GM19193 (cell line): Measurements from ENCODE around the gene NPAS1.

ENCODE experiments used
- POLR2A ChIP-seq: IDR thresholded peaks from 4 replicates; pipeline ENCODE4 v1.6.1; 2011; ENCODE audit not compliant: insufficient read depth, insufficient read length; ENCODE audit errors: extremely low read depth

Gene NPAS1

DNA sequence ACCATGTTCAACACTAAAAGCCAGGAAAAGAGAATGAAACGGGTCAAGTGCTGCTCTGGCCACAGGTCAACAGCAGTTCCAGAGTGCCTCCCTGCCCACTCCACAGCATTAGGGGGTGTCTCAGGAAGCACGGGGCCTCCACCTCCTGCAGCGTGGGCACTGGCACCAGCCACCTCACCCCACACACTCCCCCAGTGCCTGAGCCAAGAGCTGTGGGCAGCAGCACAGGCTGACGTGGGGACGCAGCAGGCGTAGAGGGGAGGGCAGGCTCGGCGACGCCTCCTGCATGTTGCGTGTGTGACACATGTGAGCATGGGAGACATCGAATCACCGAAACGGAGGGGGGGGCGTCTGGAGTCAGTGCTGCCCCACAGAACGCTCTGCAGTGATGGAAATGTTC lies 50.2 kb downstream of the NPAS1 start:
- no peak for TF ChIP-seq POLR2A

DNA sequence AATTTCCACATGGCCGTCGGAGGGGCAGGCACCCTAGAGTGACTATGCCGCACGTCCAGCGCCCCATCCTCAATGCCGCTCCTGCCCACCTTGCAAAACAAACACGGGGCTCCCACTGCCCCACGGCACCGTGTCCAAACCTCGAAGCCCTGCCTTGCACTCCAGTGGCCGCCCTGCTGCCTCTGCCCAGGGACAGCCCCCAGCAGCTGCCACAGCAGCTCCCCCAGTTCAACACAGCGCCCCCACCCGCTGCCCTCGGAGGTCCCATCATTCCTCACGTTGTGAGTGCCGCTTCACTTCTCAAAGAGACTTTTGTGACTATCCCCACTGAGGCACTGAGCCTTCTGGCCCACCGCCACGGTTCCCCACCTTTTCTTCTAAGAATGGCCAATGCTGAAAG lies 51.1 kb downstream of the NPAS1 start:
- TF ChIP-seq POLR2A = no peak

DNA sequence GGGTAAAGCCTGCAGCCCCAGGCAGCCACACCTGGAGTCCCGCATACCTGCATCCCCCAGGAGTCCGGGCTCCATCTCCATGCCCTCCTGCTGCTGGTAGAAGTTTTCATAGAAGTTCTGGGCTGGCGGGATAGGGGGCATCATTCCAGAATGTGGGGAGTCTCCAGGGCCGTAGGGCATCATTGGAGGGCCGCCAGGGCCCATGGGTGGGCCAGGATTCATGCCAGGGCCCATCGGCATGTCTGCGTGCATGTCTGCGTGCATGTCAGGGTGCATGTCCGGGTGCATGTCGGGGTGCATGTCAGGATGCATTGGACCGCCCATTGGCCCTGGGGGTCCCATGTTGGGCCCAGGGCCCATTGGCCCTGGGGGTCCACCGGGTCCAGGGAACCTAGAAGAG lies 52.1 kb downstream of the NPAS1 start:
- no peak for TF ChIP-seq POLR2A

DNA sequence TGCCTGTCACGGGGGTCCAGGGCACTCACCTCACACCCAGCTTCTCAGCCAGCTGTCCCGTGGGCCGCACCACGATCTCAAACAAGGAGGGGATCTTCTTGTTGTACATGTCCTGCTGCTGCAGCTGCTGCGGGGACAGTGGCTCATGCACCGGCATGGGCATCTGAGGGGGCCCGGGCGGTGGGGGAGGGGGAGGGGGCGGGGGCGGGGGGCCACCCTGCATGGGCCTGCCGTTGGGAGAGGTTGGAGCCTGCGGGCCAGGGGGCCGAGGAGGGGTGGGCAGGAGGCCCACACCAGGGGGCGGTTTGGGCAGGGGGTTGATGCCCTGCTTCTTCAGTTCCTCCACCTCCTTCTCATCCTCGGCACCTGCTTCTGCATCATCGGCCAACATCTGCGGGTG lies 52.7 kb downstream of the NPAS1 start:
- TF ChIP-seq POLR2A = no peak

DNA sequence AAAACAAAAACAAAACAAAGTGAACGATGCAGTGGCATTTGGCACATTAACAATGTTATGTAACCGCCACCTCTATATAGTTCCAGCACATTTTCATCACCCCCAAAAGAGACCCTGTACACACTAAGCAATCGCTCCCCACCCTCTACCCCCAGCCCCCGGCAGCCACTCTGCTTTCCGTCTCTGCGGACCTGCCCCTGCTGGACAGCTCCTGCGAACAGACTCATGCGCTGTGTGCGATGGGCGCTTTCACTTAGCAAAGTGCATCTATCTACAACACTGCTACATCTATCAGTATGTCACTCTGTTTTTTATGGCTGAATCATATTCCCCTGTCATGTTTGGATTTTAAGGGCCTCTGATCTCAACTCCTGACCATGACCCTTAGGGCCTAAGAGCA lies 53.9 kb downstream of the NPAS1 start:
- TF ChIP-seq POLR2A = no peak

DNA sequence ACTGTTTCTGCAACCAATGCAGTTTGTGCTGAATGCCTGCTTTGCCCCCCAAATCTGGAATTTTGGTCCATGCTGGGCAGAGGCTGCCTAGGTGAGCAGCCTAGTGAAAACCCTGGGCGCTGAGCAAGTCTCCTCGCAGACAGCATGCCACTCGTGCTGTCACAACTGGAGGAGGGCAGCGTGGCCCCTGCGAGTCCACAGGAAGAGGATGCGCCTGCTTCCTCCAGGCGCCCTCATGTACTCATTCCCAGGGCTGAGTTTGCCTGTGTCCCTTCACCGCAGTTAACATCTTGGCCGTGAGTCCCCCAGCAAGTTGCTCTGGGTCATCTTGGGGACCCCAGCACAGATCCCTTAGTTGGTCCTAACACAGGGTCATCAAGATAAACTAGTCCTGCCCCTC lies 55.0 kb downstream of the NPAS1 start:
- TF ChIP-seq POLR2A = no peak

DNA sequence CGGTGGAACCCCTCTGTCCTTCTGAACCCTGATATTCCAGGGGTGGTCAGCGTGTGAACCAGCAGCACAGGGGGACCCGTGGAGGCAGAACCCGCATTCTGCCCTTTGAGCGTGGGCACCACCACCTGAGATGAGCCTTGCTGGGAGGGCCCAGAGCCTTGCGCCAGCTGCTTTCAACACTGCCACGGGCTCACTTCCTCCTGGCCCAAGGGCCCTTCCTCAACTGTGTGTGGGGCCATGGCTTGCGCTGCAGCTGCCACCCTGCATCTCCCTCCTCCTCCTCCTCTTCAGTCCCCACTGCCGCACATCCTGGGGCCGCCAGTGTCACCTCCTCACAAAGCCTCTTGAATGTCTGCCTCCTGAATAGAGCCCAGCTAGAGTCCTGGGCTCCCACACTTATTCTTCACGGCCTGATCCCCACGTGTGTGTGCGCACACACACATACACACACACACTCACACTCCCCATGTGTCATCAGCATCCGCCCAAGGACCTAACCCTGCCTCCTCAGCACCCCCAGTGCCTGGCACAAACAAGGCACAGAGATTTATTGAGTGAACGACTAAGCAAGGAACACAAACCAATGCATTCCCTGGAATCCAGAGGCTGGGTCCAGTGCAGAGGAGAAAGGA lies 55.7 kb downstream of the NPAS1 start:
- TF ChIP-seq POLR2A = no peak

DNA sequence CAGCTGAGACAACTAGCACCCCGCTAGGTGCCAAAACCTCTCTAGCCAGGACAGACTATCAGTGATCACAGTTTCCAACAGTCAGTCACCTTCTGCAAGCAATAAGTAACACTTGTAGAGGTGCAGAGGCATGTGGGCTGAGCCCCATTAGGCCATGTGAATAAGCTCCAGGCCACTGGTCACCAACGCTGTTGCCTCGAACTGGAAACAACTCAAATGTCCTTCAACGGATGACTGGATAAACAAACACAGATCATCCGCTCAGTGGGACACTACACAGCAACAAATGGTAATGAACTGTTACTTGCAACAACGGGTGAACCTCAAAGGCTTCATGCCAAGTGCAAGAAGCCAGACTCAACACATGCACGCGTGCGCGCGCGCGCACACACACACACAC lies 56.3 kb downstream of the NPAS1 start:
- TF ChIP-seq POLR2A = no peak

DNA sequence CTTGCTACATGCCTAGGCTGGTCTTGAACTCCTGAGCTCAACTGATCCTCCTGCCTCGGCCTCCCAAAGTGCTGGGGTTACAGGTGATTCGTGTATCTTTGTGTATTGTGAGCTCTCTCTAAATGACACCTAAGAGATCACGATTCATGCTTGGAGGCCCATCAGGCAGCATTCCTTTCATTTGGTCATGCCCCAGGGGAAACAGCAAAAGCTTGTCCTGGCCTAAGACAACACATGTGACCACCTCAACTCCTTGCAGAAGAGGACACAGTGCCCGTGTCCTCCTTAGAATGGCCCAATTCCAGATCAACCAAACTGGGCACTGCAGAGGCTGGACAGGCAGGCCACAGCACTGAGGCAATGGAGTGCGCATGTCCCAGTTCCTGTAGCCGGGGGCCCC lies 61.5 kb downstream of the NPAS1 start:
- no peak for TF ChIP-seq POLR2A

DNA sequence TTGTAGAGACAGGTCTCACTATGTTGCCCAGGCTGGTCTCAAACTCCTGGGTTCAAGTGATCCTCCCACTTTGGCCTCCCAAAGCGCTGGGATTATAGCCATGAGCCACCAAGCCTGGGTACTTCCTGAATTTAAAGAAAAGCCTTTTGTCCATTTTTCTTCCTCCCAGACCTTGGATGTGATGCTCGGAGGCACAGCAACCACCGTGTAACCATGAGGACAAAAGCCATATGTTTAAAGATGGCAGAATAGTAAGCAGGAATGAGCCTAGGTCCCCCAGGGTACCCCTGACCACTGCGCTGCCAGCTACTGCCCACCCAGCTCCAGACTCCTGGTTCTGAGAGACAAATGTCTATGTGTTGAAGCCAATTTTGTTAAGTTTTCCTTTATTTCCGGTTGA lies 62.9 kb downstream of the NPAS1 start:
- no peak for TF ChIP-seq POLR2A

DNA sequence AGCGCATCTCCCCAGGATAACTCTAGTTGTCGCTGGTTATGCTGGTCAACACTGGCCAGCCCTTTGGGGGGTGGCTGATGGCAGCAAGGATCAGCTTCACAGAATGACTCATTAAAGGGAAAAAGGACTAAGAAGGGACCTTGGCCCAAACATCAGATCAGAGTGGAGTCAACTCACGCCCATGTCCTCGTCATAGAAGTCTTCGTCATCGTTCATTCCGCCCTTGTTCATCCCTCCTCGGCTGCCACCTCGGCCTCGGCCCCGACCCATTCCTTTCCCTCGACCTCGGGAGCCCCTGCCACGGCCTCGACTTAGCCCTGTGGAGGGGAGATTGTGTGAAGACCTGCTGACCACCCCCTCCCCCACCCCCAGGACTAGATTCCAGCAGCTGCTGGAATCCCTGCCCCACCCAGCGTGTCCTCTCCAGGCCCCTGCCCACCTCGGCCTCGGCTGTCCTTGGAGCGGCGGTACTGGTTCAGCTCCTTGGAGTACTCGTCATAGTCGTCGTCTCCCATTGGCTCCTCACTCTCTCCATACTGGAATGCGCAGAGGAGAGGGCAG lies 65.3 kb downstream of the NPAS1 start:
- TF ChIP-seq POLR2A = no peak

DNA sequence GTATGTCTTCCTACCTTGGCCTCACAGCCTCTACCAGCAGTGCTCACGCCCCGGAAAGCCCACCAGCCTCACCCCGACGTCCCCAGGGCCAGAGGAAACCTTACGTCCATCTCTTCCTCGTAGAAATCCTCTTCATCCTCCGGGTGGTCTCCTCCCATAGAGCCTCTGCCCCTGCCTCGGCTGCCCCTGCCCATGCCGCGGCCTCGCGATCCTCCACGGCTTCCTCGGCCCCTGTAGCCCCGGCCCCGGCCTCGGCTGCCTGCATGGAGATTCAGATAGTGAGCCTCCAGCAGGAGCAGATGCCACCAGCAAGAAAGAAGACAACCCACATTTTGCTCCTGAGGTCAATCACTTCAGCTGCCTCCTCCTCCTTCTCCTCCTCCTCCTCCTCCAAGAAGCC lies 66.6 kb downstream of the NPAS1 start:
- TF ChIP-seq POLR2A = no peak

DNA sequence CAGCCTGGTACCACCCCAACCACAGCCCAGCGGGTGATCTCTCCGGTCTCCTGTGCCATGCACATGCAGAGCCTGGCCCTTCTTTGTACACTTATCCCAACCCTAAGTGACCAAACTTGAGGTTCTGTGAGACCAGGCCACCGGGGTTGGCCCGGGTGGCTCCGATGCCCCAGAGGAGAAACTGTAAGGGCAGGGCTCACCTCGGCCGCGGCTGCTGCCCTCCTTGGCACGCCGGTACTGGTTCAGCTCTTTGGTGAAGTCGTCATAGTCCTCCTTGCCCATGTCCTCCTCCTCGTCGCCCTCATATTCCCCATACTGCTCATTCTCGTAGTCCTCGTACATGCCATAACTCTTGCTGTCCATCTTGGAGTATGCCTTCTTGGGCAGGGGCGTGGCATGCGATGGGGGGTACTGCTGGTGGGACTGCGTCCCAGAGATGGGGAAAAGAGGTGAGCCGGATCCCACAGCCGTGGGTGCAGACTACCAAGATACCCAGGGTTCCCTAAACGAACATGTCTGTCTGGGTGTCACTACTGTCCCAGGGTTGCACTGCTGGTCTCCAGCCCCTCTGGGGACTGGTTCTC lies 70.2 kb downstream of the NPAS1 start:
- no peak for TF ChIP-seq POLR2A

DNA sequence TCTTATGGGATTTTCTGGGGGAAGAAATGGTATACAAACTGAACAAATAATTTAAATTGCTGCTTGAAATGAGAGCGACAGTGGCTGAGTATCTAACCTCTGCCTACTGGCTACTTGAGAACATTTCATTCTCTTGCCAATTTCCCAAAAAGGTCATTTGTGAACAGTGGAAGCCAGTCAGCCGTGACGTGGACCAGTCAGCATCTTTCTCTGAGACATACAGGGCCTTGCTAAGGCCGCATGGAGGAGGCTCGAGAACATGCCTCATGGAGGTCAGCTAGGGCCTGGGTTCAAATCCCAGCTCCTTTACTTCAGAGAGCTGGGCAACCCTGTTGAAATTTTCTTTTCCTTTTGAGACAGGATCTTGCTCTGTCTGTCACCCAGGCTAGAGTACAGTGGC lies 73.6 kb downstream of the NPAS1 start:
- TF ChIP-seq POLR2A = no peak

DNA sequence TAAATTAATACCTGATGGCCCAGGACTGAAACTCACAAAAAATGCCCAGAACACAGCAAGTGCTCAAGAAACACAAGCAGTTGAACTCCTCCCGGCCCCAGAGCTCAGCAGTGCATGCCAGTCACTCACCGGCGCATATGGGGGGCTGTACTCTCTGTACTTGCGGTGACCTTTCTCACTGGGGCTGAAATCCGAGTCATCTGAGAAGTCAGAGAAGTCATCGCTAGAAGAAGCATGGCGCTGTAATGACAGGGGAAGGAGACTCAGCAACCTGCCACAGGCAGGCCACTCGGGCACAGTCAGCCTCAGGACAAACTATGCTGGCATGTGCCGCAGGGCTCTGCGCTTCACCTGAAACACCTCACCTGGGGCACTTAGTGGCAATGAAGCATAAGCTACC lies 74.2 kb downstream of the NPAS1 start:
- TF ChIP-seq POLR2A = no peak

DNA sequence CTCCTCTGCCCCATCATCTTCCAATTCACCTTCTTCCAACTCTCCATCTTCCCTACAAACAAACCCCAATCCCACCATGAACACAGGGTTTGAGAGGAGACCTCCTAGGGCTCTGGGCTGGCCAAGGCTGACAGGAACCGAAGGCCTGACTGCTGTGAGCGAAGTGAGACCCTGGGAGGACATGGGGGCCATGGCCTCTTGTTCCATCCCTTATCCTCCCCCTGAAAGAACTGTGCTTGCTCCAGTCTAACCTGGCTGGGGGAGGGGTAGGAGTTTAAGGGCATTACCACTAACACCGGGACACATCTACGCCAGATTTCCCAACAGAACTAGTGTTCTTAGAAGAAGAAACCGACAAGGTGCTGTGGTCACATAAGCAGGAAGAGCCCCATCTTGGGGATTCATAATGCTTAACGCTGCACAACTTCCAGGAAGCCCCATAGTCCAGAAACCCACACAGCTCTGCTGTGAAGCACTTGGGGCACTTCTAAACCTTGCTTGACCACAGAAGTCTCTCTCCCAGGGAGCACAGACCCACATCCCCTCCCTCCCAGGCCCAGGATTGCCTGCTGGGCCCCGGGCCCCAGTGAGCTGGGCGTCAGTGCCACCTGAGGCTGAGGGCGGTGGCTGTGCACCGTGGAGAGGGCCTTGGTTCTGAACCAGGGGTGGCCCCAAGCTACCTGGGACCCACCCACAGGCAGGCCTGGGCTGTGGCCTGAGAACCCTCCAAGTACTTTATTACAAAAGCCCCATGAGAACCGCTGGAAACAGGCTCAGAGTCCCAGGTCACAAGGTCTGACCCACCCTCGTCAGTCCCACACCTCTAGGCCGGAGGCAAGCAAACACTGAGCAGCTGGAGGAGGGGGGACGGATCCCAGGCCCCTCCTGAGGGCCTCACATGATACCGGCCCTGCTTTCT lies 75.2 kb downstream of the NPAS1 start:
- no peak for TF ChIP-seq POLR2A
